Measurements from ENCODE around the gene POLK. TPM values are rescaled to one million over a fixed set of nuclear protein-coding genes. Genes with fewer than 3 reads are reported as not detected.
"Not testable (repeated sequence)": the region's sequence is repeated elsewhere in the genome, so short reads cannot be mapped to it uniquely, and the experiment has no call there.

The POLK gene
- total RNA-seq, 1 experiment from 2014 or later = 7.5 TPM

GRCh38 chr5:75532190-75532589, 20.5 kb downstream of the POLK start:
- Histone ChIP-seq H3K36me3 (ENCODE audit: control insufficient read depth, insufficient read depth, low read length) (no peaks in the 10 kb centered on the region), H3K9me3 (peaks cover 5% of the 10 kb centered on the region; the same call in 1 of the 2 replicates), H3K27me3 (replicated peaks; ENCODE audit: control insufficient read depth, insufficient read depth, low read length) (no peaks in the 10 kb centered on the region), H3K4me3 (ENCODE audit: low read depth, low read length) (no peak overlapping the region), H3K4me1 (no peaks in the 10 kb centered on the region)
- no TSS peak for BruUV-seq (replicated peaks)
- no peak for TF ChIP-seq CTCF (IDR thresholded peaks at IDR 0.05; ENCODE audit: insufficient read depth in 1 of 2, low read depth in 1 of 2, low read length in 1 of 2, severe bottlenecking in 1 of 2, unreplicated experiment in 1 of 2)
- CTCF ChIA-PET = no interaction called here
- no peak for DNase-seq
- no peaks in the 10 kb centered on the region for H3K27me3 Mint-ChIP-seq (ENCODE audit: insufficient read depth, unreplicated experiment)
- H3K9me3 Mint-ChIP-seq (ENCODE audit: unreplicated experiment) = peaks cover 8% of the 10 kb centered on the region
- H3K27ac Mint-ChIP-seq (ENCODE audit: unreplicated experiment) = no peak overlapping the region
- no peaks in the 10 kb centered on the region for H3K4me1 Mint-ChIP-seq (ENCODE audit: low read depth, unreplicated experiment)
- no peak overlapping the region for H3K4me3 Mint-ChIP-seq (ENCODE audit: unreplicated experiment)
- intact Hi-C loops (cut with micrococcal nuclease; ENCODE audit: unreplicated experiment) = no loop called here
- H3K36me3 Mint-ChIP-seq (ENCODE audit: insufficient read depth, unreplicated experiment) = no peaks in the 10 kb centered on the region
- POLR2A ChIA-PET = interaction anchor here (0.6 kb wide), 1 partner anchor 22 kb away, joined by 4 read pairs; no protein-coding TSS in a partner anchor

- H3K4me1 Mint-ChIP-seq (ENCODE audit: low read depth, unreplicated experiment); H3K9me3 Mint-ChIP-seq (ENCODE audit: unreplicated experiment); intact Hi-C loops (cut with micrococcal nuclease; ENCODE audit: unreplicated experiment); H3K4me3 ChIP-seq (ENCODE audit: low read depth, low read length); BruUV-seq (replicated peaks); H3K27me3 ChIP-seq (replicated peaks; ENCODE audit: control insufficient read depth, insufficient read depth, low read length); H3K27me3 Mint-ChIP-seq (ENCODE audit: insufficient read depth, unreplicated experiment); H3K4me3 Mint-ChIP-seq (ENCODE audit: unreplicated experiment); H3K36me3 ChIP-seq (ENCODE audit: control insufficient read depth, insufficient read depth, low read length); CTCF ChIA-PET; H3K27ac Mint-ChIP-seq (ENCODE audit: unreplicated experiment); H3K9me3 ChIP-seq; H3K36me3 Mint-ChIP-seq (ENCODE audit: insufficient read depth, unreplicated experiment); H3K4me1 ChIP-seq; DNase-seq; POLR2A ChIA-PET: not testable (repeated sequence)
These were observed 22.0 kb downstream of the POLK start for GRCh38 chr5:75533716-75534115.

GRCh38 chr5:75534734-75535133, 23.0 kb downstream of the POLK start:
- BruUV-seq (replicated peaks) = no TSS peak
- H3K27ac Mint-ChIP-seq (ENCODE audit: unreplicated experiment) = no peak overlapping the region
- Histone ChIP-seq H3K4me1 (no peaks in the 10 kb centered on the region), H3K4me3 (ENCODE audit: low read depth, low read length) (no peak overlapping the region), H3K9me3 (peaks cover 5% of the 10 kb centered on the region; the same call in 1 of the 2 replicates), H3K27me3 (replicated peaks; ENCODE audit: control insufficient read depth, insufficient read depth, low read length) (no peaks in the 10 kb centered on the region), H3K36me3 (ENCODE audit: control insufficient read depth, insufficient read depth, low read length) (no peaks in the 10 kb centered on the region)
- intact Hi-C loops (cut with micrococcal nuclease; ENCODE audit: unreplicated experiment) = no loop called here
- no peaks in the 10 kb centered on the region for H3K27me3 Mint-ChIP-seq (ENCODE audit: insufficient read depth, unreplicated experiment)
- POLR2A ChIA-PET = no interaction called here
- H3K9me3 Mint-ChIP-seq (ENCODE audit: unreplicated experiment) = peaks cover 8% of the 10 kb centered on the region
- DNase-seq = no peak
- no peaks in the 10 kb centered on the region for H3K4me1 Mint-ChIP-seq (ENCODE audit: low read depth, unreplicated experiment)
- TF ChIP-seq CTCF (IDR thresholded peaks at IDR 0.05; ENCODE audit: insufficient read depth in 1 of 2, low read depth in 1 of 2, low read length in 1 of 2, severe bottlenecking in 1 of 2, unreplicated experiment in 1 of 2) = no peak
- CTCF ChIA-PET = no interaction called here
- no peak overlapping the region for H3K4me3 Mint-ChIP-seq (ENCODE audit: unreplicated experiment)
- H3K36me3 Mint-ChIP-seq (ENCODE audit: insufficient read depth, unreplicated experiment) = no peaks in the 10 kb centered on the region

GRCh38 chr5:75536147-75536546, 24.5 kb downstream of the POLK start:
- no TSS peak for BruUV-seq (replicated peaks)
- peaks cover 8% of the 10 kb centered on the region for H3K9me3 Mint-ChIP-seq (ENCODE audit: unreplicated experiment)

More at GRCh38 chr5:75536147-75536546, 24.5 kb downstream of the POLK start:
- Histone ChIP-seq H3K4me1 (no peaks in the 10 kb centered on the region), H3K27me3 (replicated peaks; ENCODE audit: control insufficient read depth, insufficient read depth, low read length) (no peaks in the 10 kb centered on the region), H3K9me3 (peaks cover 5% of the 10 kb centered on the region; the same call in 1 of the 2 replicates), H3K36me3 (ENCODE audit: control insufficient read depth, insufficient read depth, low read length) (no peaks in the 10 kb centered on the region), H3K4me3 (ENCODE audit: low read depth, low read length) (no peak overlapping the region)
- Mint-ChIP-seq H3K36me3 (ENCODE audit: insufficient read depth, unreplicated experiment) (no peaks in the 10 kb centered on the region), H3K4me1 (ENCODE audit: low read depth, unreplicated experiment) (no peaks in the 10 kb centered on the region), H3K4me3 (ENCODE audit: unreplicated experiment) (no peak overlapping the region), H3K27ac (ENCODE audit: unreplicated experiment) (no peak overlapping the region), H3K27me3 (ENCODE audit: insufficient read depth, unreplicated experiment) (no peaks in the 10 kb centered on the region)
- no peak for DNase-seq
- ChIA-PET POLR2A (no interaction called here), CTCF (no interaction called here)
- intact Hi-C loops (cut with micrococcal nuclease; ENCODE audit: unreplicated experiment) = no loop called here
- no peak for TF ChIP-seq CTCF (IDR thresholded peaks at IDR 0.05; ENCODE audit: insufficient read depth in 1 of 2, low read depth in 1 of 2, low read length in 1 of 2, severe bottlenecking in 1 of 2, unreplicated experiment in 1 of 2)

Data from Caco-2 (cell line).